IPS-15b (cell line): ENCODE measurements around the gene TYSND1.
A peak's percentile ranks its signal among the peaks of the same experiment; 100 is the strongest.
"Not testable (repeated sequence)": the region's sequence is repeated elsewhere in the genome, so short reads cannot be mapped to it uniquely, and the experiment has no call there.

Source experiments
- H3K27me3 ChIP-seq: one replicate; pipeline ENCODE4 v1.6.1; 2013; ENCODE audit warnings: low read length; ENCODE audit not compliant: control insufficient read depth, insufficient read depth
- H3K36me3 ChIP-seq: one replicate; pipeline ENCODE4 v1.6.1; 2013; ENCODE audit warnings: low read length; ENCODE audit not compliant: control insufficient read depth, insufficient read depth
- H3K4me1 ChIP-seq: one replicate; pipeline ENCODE4 v1.6.1; 2013; ENCODE audit warnings: mild to moderate bottlenecking, low read length; ENCODE audit not compliant: control insufficient read depth, insufficient read depth
- H3K4me3 ChIP-seq: one replicate; pipeline ENCODE4 v1.5.1; 2013; ENCODE audit warnings: low read depth, low read length
- H3K9ac ChIP-seq: one replicate; pipeline ENCODE4 v1.6.1; 2013; ENCODE audit warnings: low read depth, mild to moderate bottlenecking, low read length
- H3K9me3 ChIP-seq: one replicate; pipeline ENCODE4 v1.6.1; 2013; ENCODE audit warnings: mild to moderate bottlenecking, low read length; ENCODE audit not compliant: control insufficient read depth, insufficient read depth

The TYSND1 gene

DNA sequence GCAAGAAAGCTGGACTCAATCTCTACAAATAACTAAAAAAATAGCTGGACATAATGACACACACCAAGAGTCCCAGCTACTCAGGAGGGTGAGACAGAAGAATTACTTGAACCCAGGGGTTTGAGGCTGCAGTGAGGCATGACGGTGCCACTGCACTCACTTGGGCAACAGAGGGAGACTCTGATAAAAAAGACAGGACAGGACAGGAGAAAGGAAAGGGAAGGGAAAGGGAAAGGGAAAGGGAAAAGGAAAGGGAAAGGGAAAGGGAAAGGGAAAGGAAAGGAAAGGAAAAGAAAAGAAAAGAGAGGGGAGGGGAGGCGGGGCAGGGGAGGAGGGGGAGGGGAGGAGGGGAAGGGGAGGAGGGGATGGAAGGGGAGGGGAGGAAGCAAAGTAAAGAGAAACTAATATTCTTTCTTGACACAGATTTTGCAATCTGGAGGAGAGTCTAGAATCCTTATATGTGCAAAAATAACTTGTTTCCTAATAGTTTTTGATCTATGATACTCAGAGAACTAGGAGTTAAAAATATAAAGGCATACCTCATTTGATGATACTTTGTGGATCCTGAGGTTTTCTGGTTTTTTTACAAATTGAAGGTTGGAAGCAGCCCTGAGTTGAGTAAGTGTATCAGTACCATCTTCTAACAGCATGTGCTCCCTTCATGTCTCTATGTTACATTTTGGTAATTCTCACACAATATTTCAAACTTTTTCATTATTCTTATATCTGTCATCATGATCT is 15.8 kb upstream of the TYSND1 start:
- Histone ChIP-seq H3K36me3 (peaks cover 4% of the 10 kb centered on the region), H3K9me3 (no peaks in the 10 kb centered on the region), H3K4me3 (no peak overlapping the region), H3K4me1 (peaks cover 9% of the 10 kb centered on the region), H3K27me3 (no peaks in the 10 kb centered on the region), H3K9ac (no peak overlapping the region)

DNA sequence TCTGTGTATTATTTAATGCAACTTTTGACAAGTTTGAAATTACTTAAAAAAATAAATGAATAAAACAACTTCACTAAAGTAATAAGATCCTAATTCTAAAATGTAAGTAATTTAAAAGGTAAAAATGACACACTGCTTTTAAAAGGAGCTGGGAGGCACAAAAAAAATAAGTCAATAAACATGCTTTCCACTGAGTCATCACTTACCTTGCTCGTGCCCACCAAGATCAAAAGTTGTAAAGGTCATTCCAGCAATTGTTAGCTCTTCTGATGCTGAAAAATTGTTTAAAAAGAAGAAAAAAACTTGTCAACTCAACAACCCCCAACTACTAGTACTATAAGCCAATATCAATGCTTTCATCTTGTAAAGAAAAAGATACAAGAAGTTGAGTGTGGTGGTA is 14.3 kb upstream of the TYSND1 start:
- peaks cover 9% of the 10 kb centered on the region for H3K36me3 ChIP-seq
- no peak overlapping the region for H3K9ac ChIP-seq
- H3K4me3 ChIP-seq: no peak overlapping the region
- H3K4me1 ChIP-seq: peaks cover 9% of the 10 kb centered on the region
- H3K9me3 ChIP-seq: no peaks in the 10 kb centered on the region
- no peaks in the 10 kb centered on the region for H3K27me3 ChIP-seq

DNA sequence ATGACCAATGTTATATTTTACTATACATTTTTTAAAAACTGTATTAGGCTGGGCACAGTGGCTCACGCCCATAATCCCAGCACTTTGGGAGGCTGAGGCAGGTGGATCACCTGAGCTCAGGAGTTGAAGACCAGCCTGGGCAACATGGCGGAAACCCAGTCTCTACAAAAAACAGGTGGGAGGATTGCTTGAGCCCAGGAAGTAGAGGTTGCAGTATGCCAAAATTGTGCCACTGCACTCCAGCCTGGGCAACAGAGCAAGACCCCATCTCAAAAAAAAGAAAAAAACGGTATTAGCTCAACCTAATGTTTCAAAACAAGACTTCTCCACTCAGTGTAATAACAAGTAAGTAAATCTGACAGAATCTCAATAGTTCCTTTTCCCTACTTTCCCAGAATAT is 12.9 kb upstream of the TYSND1 start:
- not testable (repeated sequence) for H3K27me3 ChIP-seq, H3K36me3 ChIP-seq, H3K4me3 ChIP-seq, H3K4me1 ChIP-seq, H3K9me3 ChIP-seq, H3K9ac ChIP-seq

DNA sequence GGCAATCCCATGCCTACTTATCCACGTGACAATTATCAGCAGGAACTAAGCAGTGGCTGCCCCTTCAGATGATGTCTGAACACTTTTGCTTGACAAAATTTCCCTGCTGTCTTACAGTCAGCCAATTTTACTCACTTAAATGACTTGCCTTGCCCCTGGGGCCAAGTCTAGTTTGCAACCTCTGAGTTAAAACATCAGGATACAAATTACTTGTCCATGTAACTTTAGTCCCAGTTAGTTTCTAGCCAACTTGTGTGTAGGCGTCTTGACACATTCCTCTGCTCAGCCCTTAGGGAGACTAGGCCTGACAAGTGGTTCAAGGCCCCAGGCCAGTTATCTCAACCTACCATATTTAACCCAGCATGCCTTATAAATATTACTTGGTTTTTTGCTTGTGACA is 11.6 kb upstream of the TYSND1 start:
- Histone ChIP-seq H3K4me1 (peaks cover 9% of the 10 kb centered on the region), H3K36me3 (peaks cover 9% of the 10 kb centered on the region)

DNA sequence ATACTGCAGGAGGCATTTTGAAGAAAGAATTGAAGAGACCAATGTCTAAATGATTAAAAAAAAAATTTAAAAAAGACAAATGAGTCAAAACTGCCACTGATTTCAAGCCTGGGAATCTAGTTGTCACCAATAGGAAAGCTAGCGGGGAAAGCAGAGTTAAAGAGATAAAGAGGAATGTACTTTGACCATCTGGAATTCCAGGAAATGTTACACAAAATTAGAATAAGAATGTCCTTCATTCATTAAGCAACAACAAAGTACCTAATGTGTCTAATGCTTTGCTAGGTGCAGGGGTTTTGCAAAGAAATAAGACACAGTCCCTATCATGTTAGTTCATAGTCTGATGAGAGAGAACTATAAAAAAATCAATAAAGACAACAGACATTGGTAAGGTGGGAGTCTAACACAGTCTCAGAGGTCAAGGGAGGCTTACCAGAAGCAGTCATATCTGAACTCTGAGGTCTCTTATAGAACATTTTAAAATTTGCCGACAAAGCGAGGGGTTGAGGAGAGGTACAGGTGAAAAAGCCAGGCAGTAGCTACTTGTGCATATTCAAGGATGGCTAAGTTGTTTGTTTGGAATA is 8.8 kb upstream of the TYSND1 start:
- peaks cover 13% of the 10 kb centered on the region for H3K36me3 ChIP-seq
- H3K27me3 ChIP-seq: no peaks in the 10 kb centered on the region
- no peaks in the 10 kb centered on the region for H3K9me3 ChIP-seq
- no peak overlapping the region for H3K4me3 ChIP-seq
- no peaks in the 10 kb centered on the region for H3K4me1 ChIP-seq
- H3K9ac ChIP-seq: no peak overlapping the region

More for the DNA sequence above, 11.6 kb upstream of the TYSND1 start:
- H3K9ac ChIP-seq: no peak overlapping the region
- no peak overlapping the region for H3K4me3 ChIP-seq
- no peaks in the 10 kb centered on the region for H3K9me3 ChIP-seq
- no peaks in the 10 kb centered on the region for H3K27me3 ChIP-seq

DNA sequence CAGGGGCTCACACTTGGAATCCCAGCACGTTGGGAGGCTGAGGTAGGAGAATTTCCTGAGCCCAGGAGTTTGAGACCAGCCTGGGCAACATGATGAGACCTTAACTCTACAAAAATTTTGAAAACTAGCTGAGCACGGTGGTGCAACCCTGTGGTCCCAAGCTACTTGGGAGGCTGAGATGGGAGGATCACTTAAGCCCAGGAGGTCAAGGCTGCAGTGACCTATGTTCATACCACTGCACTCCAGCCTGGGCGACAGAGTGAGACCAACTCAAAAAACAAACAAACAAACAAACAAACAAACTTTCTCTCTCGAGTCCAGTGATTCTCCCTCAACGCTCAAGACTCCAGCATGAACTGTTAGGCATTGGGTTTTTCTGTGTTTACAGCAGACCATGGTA is 2.0 kb upstream of the TYSND1 start:
- Histone ChIP-seq H3K4me3 (no peak overlapping the region), H3K36me3 (peaks cover 4% of the 10 kb centered on the region), H3K9me3 (no peaks in the 10 kb centered on the region), H3K27me3 (peaks cover 5% of the 10 kb centered on the region), H3K9ac (no peak overlapping the region), H3K4me1 (peaks cover 4% of the 10 kb centered on the region)

DNA sequence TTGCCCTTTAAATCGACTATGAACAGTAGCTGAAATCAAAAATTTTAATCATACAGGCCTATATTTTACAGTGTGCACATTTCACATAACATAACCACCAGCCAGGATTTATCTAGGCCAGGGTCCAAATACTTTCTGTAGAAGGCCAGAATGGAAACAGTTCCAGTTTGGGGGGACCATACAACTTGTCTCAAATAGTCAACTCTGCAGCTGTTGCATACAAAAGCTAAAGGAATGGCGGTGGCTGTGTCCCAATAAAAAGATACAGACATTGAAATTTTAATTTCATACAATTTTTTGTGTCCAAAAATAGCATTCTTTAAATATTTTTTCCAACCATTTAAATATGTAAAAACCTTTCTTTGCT is 742 bp upstream of the TYSND1 start:
- Histone ChIP-seq H3K9ac (no peak overlapping the region), H3K27me3 (peaks cover 5% of the 10 kb centered on the region), H3K36me3 (peaks cover 4% of the 10 kb centered on the region), H3K4me1 (peaks cover 4% of the 10 kb centered on the region), H3K9me3 (no peaks in the 10 kb centered on the region), H3K4me3 (peak overlapping the region; percentile 64)

DNA sequence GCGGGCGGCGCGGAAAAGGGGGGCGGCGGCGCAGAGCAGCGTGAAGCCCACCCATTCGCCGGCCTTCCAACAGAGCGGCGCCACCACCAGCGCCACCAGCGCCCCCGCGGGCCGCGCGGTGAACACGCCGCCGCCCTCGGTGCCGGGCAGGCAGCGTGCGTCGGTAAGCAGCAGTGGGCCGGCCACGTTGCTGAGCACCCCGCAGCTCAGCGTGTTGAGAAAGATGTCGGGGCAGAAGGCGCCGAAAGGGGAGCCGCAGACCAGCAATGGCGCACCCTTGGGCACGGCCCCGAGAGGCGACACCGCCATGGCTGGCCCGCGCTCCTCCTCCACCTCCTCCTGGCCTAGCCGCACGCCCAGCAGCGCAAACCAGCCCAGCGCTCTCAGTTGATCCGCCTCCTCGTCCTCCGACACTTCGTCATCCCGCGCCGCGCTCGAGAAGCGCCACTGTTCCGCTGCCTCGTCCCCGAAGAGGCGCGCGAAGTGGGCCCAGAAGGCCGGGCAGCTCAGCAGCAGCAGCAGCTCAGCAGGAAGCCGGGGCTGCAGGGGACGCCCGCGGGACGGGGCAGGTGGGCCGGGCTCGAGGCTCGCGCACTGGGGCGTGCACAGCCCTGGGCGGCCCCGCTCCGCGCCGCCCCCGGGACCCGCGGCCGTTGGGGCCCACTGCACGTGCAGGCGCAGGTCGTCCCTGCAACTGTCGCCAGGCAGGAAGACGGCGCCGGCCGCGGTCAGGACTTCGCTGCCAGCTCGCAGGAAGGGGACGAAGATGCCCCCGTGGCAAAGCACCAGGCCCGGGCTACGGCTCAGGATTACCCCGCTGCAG is 623 bp downstream of the TYSND1 start:
- Histone ChIP-seq H3K4me1 (peaks cover 4% of the 10 kb centered on the region), H3K9ac (peak overlapping the region; percentile 76), H3K4me3 (peak overlapping the region; percentile 70), H3K36me3 (peaks cover 4% of the 10 kb centered on the region), H3K9me3 (no peaks in the 10 kb centered on the region), H3K27me3 (peaks cover 5% of the 10 kb centered on the region)

DNA sequence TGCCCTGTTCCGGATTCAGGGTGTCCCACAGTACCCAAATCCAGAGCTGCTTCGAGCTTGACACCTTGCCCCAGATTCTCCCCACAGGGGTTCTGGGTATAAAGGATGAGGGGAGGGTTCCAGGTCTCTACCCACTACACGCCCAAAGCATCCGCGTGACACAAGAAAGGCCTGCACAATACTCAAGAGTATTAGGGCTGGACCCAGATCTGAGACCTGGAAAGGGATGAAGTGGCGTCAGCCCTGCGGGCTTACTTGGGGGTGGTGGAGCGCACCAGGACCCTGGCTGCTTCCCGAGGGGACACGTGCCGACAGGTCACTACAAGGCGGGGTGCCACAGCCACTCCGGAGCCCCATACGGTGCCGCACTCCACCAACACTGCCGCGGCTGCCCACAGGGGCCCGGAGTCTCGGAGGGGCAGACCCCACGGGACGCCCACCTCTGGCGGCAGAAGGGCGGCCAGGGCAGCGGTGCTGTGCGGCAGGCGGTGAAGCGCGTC is 1.3 kb downstream of the TYSND1 start:
- Histone ChIP-seq H3K4me3 (peak overlapping the region; percentile 70), H3K36me3 (no peaks in the 10 kb centered on the region), H3K9ac (peak overlapping the region; percentile 76), H3K9me3 (no peaks in the 10 kb centered on the region), H3K4me1 (peaks cover 4% of the 10 kb centered on the region), H3K27me3 (peaks cover 5% of the 10 kb centered on the region)

DNA sequence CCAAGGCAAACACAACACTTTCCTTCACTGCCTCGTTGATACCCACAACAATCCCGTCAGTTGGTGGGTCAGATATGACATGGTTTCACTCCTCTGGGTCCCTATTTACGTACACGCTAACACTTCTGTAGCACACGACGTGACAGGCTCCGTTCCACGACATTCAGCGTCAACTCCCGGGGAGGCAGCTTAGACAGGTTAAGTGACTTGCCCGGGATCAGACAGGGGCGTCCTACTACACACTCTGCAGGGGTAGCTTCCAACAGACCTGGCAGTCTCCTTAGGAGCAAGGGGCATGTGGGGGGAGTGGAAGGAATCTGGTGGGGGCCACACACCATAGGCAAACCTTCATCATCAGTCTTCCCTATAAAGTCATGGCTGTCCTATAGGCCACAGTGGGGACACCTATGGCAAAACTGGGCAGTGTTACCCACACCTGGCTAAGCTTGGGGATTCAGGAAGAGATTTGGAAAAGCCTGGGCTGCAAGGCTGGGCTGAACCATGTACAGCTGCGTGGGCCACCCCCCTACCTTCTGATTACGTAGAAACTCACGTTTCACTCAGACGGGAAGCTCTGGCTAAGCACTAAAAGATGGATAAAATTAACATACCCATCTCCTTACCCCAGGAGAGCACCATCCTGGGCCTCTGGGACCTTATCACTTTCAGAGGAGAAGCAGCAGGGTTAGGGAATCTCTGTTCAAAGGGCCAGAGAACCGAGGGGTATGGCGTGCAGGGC is 2.0 kb downstream of the TYSND1 start:
- Histone ChIP-seq H3K36me3 (no peaks in the 10 kb centered on the region), H3K9me3 (no peaks in the 10 kb centered on the region), H3K27me3 (peaks cover 5% of the 10 kb centered on the region), H3K4me1 (peaks cover 4% of the 10 kb centered on the region), H3K4me3 (peak overlapping the region; percentile 70), H3K9ac (no peak overlapping the region)

DNA sequence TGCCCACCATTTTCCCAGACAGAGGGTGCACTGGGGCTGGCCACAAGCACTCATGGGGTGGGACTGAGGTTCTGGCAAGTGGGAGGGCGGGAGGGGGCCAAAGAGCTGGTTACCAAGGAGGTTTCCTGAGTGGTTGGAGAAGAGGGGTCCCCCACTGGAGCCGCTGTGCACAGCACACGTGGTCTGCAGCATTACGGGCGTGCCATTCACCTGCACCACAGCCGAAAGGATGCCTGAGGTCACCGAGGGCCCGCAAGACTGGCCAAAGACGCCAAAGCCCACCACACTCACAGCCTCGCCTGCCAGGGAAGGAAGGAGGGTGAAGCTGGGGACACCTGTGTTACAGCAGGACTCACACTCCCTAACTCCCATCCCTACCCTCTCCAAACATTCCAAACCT is 3.9 kb downstream of the TYSND1 start:
- H3K36me3 ChIP-seq: no peaks in the 10 kb centered on the region
- no peaks in the 10 kb centered on the region for H3K9me3 ChIP-seq
- H3K27me3 ChIP-seq: peaks cover 5% of the 10 kb centered on the region
- no peak overlapping the region for H3K4me3 ChIP-seq
- H3K4me1 ChIP-seq: peaks cover 4% of the 10 kb centered on the region
- H3K9ac ChIP-seq: no peak overlapping the region
